ENCODE measurements around the gene CIAO3. TPM values are rescaled to one million over a fixed set of nuclear protein-coding genes. Genes with fewer than 3 reads are reported as not detected.

Gene CIAO3
- polyA plus RNA-seq, 3 donors = 8.6 to 41.1 (median 11.8) TPM

GRCh38 chr16:759110-759910 is 18.5 kb upstream of the CIAO3 start:
- Histone ChIP-seq H3K27ac (ENCODE audit: low read depth in 1 of 2, low read length in 2 of 2) (no peak overlapping the region), H3K4me3 (replicated peaks in 1 of 3; ENCODE audit: low read depth in 2 of 3, low read length in 3 of 3) (no peak overlapping the region), H3K9ac (ENCODE audit: insufficient read depth, low read length, poor library complexity, severe bottlenecking) (no peak overlapping the region), H3K9me3 (replicated peaks in 1 of 2; ENCODE audit: control insufficient read depth in 1 of 2, insufficient read depth in 1 of 2, low read length in 2 of 2) (no peaks in the 10 kb centered on the region), H4K20me1 (ENCODE audit: insufficient read depth, low read length) (no peaks in the 10 kb centered on the region), H3K4me1 (ENCODE audit: control insufficient read depth in 1 of 2, insufficient read depth in 2 of 2, low read length in 2 of 2) (peaks cover 29 to 32% of the 10 kb centered on the region in 2 donors), H3K4me2 (replicated peaks; ENCODE audit: extremely low read depth, low read length, poor library complexity, severe bottlenecking) (no peak overlapping the region), H3K27me3 (ENCODE audit: control insufficient read depth in 2 of 2, insufficient read depth in 2 of 2, low read length in 2 of 2) (no peaks in the 10 kb centered on the region), H3K79me2 (ENCODE audit: insufficient read depth, low read length) (no peaks in the 10 kb centered on the region), H2AFZ (ENCODE audit: insufficient read depth, low read depth, low read length, poor library complexity, severe bottlenecking) (no peak overlapping the region), H3K36me3 (replicated peaks in 1 of 2; ENCODE audit: control insufficient read depth in 1 of 2, insufficient read depth in 2 of 2, low read length in 2 of 2) (no peaks in the 10 kb centered on the region)
- no peak for DNase-seq
- H3K27ac Mint-ChIP-seq = no peak overlapping the region
- peaks cover 26% of the 10 kb centered on the region for H3K4me1 Mint-ChIP-seq
- intact Hi-C loops (cut with micrococcal nuclease) = no loop called here
- peaks cover 0 to 2% of the 10 kb centered on the region in 2 donors for H3K36me3 Mint-ChIP-seq
- no peak for TF ChIP-seq CTCF (IDR thresholded peaks at IDR 0.05)
- peaks cover 0 to 3% (median 3%) of the 10 kb centered on the region in 3 donors for H3K27me3 Mint-ChIP-seq (ENCODE audit: low read depth in 3 of 3)
- H3K9me3 Mint-ChIP-seq = peaks cover 0 to 5% (median 3%) of the 10 kb centered on the region in 7 donors
- 95% methylated on average over 31 of the region's 34 CpGs for WGBS (ENCODE audit: insufficient coverage)
- no peak overlapping the region for H3K4me3 Mint-ChIP-seq

- H3K79me2 ChIP-seq (ENCODE audit: insufficient read depth, low read length) = no peaks in the 10 kb centered on the region
- H3K4me3 ChIP-seq (replicated peaks in 1 of 3; ENCODE audit: low read depth in 2 of 3, low read length in 3 of 3) = no peak overlapping the region
- no peak for TF ChIP-seq CTCF (IDR thresholded peaks at IDR 0.05)
- Mint-ChIP-seq H3K27me3 (ENCODE audit: low read depth in 3 of 3) (peaks cover 0 to 4% (median 1%) of the 10 kb centered on the region in 3 donors), H3K4me3 (no peak overlapping the region), H3K9me3 (peaks cover 0 to 5% (median 3%) of the 10 kb centered on the region in 7 donors), H3K27ac (no peak overlapping the region), H3K36me3 (peaks cover 0 to 2% of the 10 kb centered on the region in 2 donors), H3K4me1 (peaks cover 35% of the 10 kb centered on the region)
- H3K36me3 ChIP-seq (replicated peaks in 1 of 2; ENCODE audit: control insufficient read depth in 1 of 2, insufficient read depth in 2 of 2, low read length in 2 of 2) = no peaks in the 10 kb centered on the region
- DNase-seq = no peak
- H3K27ac ChIP-seq (ENCODE audit: low read depth in 1 of 2, low read length in 2 of 2) = no peak overlapping the region
- WGBS (ENCODE audit: insufficient coverage) = 95% methylated on average over 4 of the region's 5 CpGs
- H3K27me3 ChIP-seq (ENCODE audit: control insufficient read depth in 2 of 2, insufficient read depth in 2 of 2, low read length in 2 of 2) = no peaks in the 10 kb centered on the region
- no peak overlapping the region for H3K4me2 ChIP-seq (replicated peaks; ENCODE audit: extremely low read depth, low read length, poor library complexity, severe bottlenecking)
- H3K4me1 ChIP-seq (ENCODE audit: control insufficient read depth in 1 of 2, insufficient read depth in 2 of 2, low read length in 2 of 2) = peaks cover 33 to 41% of the 10 kb centered on the region in 2 donors
- no peaks in the 10 kb centered on the region for H4K20me1 ChIP-seq (ENCODE audit: insufficient read depth, low read length)
- intact Hi-C loops (cut with micrococcal nuclease) = no loop called here
- H2AFZ ChIP-seq (ENCODE audit: insufficient read depth, low read depth, low read length, poor library complexity, severe bottlenecking) = no peak overlapping the region
- no peak overlapping the region for H3K9ac ChIP-seq (ENCODE audit: insufficient read depth, low read length, poor library complexity, severe bottlenecking)
- H3K9me3 ChIP-seq (replicated peaks in 1 of 2; ENCODE audit: control insufficient read depth in 1 of 2, insufficient read depth in 1 of 2, low read length in 2 of 2) = no peaks in the 10 kb centered on the region
Observed at GRCh38 chr16:756428-756827, 15.6 kb upstream of the CIAO3 start.

All from CD14-positive monocyte (primary cell).